HG03521 (cell line): ENCODE results near the gene HPCAL4.

ENCODE experiments used
- ATAC-seq: cut with Tn5 transposase; IDR thresholded peaks from one replicate; pipeline ENCODE4 v1.9.1; 2021; ENCODE audit warnings: mild to moderate bottlenecking, moderate library complexity; ENCODE audit not compliant: unreplicated experiment

Gene HPCAL4

DNA sequence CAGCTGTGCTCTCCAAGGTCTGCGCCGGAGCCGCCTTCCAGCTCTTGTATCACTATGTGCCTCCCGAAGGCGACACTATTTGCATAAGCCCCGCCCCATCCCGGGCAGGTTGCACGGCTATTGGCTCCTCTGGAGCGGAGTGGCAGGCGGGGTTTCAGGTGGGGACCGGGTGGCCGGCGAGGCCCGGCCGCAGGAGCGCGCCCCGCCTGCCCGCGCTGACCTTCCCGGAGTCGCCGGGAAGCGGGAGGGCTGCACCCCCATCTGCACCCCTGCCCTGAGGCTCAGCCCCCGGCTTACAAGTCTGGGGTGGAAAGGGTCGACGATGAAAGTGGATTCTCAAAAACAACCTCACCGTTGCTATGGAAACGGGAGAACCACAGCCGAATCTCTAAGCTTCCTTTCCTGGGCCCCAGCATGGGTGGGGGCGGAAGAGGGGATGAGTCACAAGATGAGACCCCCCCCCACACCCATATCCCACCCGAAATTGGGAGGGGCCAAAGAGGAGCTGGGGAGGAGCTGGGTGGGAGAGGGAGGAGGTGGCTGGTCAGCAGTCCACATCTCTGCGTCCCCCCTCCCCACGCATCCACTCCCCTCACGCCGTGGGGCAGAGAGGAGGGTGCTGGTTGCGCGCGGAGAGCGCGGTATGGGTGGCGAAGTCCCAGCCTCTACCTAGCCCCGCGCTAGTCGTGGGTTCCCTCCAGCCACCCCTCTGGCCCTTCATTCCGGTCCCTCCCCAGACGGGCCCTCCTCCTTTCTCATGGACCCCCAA, at the start of gene HPCAL4:
Gene HPCAL4, minus strand, starts transcription at position 51 of the 769 bp plus-strand sequence. CDS start 6,830 bp downstream, outside the sequence.
- peak; percentile 72 for ATAC-seq

DNA sequence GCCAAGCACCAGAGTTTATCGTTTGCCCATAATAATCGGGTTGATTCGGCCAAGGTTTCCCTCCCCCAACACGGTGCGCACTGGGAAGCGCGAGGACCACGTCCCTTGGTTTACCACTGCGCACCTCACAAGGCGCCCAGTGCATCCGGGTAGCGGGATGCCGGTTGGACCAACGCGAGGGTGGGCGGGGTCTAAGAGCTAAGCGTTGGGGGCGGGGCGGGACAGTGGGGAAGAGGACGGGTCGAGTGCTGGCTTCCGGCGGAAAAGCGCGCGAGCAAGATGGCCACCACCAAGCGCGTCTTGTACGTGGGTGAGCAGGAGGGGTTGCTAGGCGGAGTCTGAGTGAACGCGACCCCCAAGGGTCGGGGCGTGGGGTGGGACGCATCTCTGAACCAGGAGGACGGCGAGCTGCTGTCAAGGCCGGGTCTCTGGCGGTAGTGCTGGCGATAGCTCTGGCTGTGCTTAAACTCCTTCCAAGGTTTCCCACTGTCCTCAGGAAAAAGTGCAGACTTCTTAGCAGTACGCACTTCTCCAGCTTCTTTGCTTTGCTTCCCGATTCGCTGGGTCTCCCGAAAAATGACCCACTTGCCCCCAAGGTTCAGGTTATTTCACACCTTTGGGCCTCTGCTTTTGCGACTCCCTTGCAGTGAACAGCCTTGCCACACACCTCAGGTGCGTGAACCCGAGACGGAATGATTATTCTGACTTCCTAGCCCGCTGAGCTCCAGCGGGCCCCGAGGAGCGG, 47.6 kb upstream of the HPCAL4 start, which contains the start of gene PPIE:
Gene PPIE, plus strand, starts transcription at position 261 of the 745 bp plus-strand sequence. Its CDS starts 19 bp downstream, at position 280.
- ATAC-seq = peak; percentile 79

DNA sequence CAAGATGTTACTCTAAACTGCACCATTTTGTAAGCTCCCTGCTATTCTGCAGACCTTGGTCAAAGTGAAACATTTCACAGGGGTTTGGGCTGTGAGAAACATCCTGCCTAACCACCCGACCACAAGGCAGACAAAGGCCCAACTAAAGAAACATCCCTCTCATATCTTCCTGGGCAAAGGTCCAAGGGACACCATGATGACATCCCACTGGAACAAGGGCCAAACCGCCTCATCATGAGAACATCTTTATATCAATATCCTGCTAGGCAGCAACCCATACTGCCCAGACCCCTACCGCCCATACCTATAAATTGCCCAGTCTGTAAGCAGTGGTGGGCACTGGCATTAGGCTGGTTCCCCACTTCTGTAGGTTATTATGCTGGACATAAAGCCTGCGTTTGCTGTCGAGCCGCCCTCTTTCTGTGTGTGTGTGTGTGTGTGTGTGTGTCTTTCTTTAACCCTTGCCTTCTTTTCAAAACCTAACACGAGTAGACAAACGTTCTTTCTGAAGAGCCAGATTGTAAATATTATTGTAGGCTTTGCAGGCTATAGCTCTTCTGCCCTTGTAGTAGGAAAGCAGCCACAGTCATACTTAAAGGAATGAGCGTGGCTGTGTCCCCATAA, 46.4 kb upstream of the HPCAL4 start:
- no peak for ATAC-seq

DNA sequence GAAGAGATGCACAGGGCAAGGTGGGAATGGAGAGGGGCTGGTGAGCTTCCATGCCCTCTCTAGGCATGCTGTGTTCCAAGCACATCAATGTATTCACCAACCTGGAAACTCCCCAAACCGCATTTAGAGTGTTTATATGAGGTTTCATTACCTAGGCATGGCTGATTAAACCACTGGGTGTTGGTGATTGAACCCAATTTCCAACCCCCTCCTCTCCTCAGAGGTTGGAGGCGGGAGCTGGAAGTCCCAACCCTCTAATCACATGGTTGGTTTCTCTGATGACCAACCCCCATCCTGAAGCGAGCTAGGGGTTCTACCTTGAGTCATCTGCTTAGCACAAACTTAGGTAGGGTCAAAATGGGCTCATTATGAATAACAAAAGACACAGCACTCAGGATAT, 44.5 kb upstream of the HPCAL4 start:
- ATAC-seq = no peak

DNA sequence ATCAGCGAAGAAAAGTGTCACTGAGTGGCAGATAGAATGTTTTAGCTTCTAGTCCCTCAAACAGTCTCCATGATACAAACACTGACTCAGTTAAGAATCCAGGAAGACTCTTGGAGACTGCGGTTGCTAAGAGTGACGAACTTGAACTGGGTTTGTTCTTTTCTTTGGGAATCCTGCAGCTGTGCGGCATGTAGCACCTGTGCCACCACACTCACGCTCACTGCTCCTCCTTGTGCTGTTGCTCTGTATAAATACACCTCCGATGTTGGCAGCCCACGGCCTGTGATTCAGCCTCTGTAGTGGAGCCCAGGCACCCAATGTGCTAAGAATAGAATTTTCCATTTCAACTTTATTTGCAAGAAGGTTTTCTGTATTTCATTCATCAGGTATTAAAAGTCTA, 41.9 kb upstream of the HPCAL4 start:
- ATAC-seq = no peak

DNA sequence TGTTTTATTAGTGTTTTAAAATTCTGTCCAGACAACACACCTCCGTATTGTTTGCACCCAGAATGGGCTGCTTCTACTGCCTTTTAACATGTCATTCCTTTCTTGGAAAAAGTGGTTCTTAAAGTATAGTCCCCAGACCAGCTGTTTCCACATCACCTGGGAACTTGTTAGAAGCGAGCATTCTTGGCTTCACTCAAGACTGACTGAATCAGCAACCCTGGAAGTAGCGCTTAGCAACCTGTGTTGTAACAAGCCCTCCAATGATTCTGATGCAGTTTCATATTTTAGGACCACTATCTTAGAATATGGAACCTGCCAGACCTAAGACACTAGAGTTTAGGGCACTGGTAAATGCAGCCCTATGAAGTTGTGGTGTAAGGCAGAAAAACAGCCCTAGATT, 41.5 kb upstream of the HPCAL4 start:
- no peak for ATAC-seq

DNA sequence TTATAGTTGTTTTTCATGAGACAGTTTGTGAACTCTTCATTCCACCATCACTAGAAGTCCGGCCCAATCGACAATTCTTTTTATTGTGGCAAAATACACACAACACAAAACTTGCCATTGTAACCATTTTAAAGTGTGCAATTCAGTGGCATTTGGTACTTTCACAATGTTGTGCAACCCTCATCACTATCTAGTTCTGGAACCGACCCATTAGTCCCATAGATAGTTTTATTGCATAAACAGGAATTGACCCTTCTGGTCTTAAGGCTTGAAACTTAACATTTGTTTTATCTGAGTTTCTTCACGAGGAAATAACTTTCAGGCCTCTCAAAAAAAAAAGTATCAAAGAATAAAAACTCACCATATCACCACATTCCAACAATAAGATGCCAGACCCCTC, 38.6 kb upstream of the HPCAL4 start:
- no peak for ATAC-seq

DNA sequence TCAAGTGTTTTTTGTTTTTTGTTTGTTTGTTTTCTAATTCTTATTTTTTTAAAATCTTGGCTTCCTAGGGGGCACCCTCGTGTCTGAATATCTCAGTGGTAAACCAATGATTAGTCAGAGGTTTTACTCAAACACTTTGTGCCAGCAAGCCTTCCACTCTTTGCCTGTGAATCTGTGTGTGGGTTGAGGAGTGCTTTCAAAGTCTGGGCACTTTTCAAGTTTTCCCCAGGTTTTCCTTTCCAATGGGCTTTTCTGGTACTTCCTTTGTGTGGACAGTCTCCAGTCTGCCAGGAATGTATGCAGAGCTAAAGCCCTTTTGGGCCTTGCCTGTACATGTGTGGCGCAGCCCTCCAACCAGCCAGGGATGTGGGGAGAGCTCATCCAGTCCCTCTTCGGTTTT, 37.8 kb upstream of the HPCAL4 start:
- ATAC-seq = no peak

DNA sequence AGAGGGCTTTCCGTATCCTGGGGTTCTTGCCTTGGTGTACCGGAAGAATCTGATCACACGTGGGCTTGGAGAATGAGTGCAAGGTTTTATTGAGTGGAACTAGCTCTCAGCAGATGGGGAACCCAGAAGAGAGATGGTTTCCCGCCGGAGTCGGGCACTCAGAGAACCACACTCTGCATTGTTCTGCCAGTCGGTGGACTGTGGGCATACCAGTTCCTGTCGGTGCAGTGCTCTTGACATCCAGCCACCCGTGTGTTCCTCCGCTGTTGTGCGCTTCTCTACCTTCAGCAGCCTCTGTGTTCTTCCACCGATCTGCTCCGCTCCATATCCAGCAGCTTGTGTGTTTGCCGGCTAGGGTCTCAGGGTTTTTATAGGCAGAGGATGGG, 36.7 kb upstream of the HPCAL4 start:
- ATAC-seq = no peak

DNA sequence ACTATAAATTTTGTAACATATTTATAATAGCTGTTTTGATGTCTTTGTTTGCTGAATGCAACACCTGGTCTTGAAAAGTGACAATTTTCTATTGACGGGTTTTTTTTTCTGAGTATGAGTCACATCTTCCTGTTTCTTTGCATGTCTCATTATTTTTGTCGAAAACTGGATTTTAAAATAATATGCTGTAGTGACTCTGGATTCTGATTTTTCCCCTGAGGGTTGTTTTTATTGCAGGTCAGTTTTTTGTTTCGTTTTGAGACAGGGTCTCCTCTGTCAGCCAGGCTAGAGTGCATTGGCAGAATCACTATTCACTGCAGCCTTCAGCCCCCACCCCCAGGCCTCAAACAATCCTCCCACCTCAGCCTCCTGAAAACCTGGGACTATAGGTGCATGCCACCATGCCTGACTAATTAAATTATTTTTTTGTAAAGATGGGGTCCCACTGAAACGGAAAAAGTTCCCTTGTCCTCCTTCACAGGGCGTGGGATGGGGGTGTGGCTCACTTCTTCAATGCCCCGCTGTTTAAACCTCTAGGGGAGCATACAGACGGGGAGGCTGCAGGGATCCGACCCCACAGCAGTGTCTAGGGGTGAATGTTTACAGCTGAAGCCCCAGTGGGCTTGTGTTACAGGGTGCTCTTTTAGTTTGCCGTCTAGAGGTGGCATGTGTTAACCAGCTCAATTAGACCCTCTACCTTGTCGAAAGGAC, 36.1 kb upstream of the HPCAL4 start:
- no peak for ATAC-seq

DNA sequence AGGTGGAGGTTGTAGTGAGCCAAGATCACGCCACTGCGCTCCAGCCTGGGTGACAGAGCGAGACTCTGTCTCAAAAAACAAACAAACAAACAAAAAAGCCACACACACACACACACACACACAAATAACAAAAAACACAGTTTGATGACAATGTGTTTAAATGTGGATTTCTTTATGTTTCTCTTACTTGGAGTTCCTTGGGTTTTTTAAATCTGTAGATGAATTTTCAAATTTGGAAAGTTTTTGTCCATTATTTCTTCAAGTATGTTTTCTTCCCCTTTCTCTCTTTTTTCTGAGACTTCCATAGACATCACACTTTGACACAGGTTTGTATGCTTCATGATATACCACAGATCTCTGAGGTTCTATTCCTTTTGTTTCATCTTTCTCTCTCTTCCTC, 35.4 kb upstream of the HPCAL4 start:
- ATAC-seq = no peak

DNA sequence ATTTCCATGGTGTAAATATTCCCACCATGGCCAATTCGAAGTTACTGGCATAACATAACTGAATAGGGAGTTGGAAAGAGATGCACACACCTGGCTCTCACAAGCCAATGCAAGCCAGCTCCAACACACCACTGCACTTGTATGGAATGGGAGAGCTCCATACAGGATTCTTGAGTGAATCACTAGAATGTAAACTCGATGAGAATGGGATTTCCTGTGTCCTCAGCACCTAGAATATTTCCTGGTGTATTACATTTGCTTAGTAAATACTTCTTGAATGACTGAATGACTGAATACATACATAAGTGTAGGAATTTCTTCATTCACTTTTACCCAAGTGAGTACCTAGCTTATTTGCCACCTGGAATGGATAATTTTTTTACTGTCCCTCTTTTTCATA, 31.3 kb upstream of the HPCAL4 start:
- no peak for ATAC-seq

DNA sequence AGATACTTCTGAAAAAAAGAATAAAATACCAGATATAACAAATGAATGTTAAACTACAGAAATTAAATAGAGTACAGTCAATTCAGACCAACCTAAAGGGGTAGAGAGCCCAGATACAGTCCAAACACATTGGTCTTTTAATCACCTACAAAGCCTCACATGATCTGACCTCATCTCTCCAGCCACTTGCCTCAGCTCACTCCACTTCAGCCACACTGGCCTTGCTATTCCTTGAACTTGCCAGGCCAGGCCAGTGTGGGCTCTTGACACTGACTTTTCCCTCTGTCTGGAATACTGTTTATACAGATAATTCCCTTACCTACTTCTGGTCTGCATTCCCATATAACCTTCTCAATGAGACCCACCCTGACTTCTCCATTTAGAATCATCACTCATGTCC, 30.4 kb upstream of the HPCAL4 start:
- no peak for ATAC-seq

DNA sequence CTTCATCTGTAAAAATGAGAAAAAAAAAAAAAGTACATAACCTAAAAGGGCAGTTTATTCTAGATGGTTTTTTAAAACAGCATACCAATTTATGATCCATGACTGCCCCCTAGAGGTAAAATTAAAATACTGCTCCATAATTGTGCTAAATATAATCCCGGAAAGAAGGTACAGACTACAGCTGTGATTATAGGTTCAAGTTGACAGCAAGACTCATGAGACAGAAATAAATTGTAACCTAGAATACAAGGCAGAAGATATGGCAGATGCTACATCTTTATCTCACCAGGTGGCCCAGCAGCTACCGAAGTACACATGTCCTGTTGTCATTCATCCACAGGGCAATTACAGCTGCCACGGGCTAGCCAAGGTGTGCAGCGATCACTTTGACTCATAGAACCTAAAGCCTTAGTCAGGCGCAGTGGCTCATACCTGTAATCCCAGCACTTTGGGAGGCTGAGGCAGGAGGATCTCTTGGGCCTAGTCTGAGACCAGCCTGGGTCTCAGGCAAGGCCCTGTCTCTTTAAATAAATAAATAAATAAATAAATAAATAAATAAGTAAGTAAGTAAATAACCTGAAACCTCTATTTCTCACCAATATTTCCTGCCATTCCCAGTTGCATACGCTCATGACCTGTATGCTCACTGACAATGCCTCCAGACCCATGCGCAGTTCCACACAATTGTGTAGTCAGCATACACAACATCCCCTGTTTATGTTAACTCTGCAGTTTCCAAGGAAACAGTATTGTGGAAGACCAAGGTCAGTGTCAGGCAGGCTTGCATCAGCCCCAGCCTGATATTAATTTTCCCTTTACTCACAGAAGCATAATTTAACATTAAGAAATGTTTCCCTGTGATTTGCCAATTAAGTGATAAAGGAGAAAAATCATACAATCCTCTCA, 29.1 kb upstream of the HPCAL4 start:
- ATAC-seq = no peak

DNA sequence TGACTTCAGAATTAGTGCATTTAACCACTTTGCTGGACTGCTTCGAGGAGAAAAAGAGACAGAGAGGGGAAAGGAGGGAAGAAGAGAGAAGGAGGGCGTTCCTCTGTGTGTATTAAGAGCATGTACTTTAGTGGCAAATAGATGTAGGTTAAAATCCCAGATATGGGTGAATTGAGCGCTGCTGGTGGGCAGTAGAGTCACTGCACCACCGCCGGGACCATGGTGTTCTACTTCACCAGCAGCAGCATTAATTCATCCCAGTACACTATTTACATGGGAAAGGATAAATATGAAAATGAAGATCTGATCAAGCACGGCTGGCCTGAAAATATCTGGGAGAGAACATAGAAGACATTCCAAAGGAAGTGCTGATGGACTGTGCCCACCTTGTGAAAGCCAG, 26.6 kb upstream of the HPCAL4 start:
- no peak for ATAC-seq

DNA sequence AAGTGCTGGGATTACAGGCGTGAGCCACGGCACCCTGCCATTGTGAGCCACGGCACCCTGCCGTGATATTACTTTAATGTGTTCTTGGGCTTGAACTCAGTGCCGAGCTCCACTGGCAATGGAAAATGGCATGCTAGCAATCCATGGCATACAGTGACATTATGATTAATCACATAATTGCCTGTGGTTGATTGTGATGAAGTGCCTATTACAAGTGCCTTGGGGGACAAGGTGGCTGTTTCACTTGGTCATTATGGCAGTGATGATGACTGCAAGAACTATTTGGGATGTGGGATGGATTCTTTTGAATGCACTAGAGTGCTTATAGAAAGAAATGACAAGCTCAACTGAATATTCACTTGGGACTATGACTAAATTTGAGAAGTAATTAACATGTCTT, 22.3 kb upstream of the HPCAL4 start:
- no peak for ATAC-seq

DNA sequence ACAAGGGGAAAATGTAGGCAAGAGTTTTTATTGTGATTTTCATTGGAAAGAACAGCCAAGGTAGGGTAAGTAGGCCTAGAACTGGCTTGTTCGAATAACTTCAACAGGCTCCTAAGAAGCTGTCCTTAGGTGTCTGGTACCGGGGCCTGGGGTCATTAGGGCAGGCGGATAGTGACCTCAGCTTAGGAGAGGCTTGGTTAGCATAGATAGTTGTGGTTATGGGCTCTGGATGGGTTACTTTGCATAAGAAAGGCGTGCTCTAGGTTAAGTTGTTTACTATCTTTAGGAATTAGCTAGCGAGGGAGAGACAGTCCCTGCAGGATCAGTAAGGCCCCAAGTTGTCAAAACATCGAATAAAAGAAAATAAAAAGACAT, 20.7 kb upstream of the HPCAL4 start:
- ATAC-seq = no peak

DNA sequence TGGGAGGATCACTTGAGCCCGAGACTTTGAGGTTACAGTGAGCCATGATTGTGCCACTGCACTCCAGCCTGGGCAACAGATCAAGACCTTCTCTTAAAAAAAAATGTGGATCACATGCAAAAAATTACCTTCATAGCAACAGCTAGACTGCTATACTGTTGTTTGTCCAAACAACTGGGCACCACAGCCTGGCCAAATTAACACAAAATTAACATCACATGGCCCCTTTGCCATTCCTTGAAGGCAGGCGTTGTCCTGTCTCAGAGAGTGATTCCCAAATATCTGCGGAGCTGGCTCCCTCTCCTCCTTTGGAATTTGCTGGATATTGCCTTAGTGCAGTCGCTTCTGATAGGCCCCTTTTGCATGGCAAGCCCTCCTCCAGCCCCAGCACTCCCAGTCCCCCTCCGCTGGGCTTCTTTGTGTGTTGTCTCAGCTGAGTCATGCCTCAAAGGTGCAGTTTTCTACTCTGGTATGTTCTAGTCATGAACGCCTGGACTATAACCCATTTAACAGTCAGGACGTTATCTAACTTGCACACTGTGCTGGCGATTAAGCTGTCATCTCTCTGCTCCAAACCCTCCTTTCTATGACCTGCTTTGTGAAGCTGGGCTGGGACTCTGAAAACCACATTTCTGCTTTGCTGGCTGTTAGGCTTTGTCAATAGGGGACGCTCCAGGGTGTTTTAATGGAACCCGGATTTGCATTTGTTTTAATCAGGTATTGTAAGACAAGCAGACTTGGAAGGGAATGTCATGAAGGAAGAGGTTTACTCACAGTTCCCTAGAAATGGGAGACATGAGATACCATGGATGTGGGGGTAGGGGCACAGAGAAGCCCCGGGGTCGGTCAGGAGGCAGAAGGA, 20.1 kb upstream of the HPCAL4 start:
- ATAC-seq = no peak

DNA sequence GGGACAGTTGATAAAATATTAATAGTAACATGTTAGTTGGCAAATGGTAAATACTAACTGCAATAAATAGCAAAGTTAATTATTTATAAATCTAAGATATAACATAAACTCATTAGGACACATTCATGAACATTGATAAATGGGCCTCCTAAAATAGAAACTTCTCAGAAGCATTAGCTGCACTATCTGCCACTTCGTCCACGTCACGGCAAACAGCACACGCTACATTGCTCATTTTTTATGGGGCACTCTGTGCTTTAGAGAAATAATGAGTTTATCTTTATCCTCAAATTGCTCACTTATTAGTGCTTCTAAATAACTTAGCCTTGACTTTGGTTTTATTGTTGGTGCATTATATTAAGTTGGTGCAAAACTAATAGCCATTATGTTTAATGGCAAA, 16.3 kb upstream of the HPCAL4 start:
- ATAC-seq = no peak
